ENCODE data around the gene TFB2M. TPM values are rescaled to one million over a fixed set of nuclear protein-coding genes. Genes with fewer than 3 reads are reported as not detected.
"Not testable (repeated sequence)": the region's sequence is repeated elsewhere in the genome, so short reads cannot be mapped to it uniquely, and the experiment has no call there.

The TFB2M gene
- total RNA-seq, 1 donor from 2014 or later, result 15.5 TPM

- DNase-seq (ENCODE audit: low read depth), result no peak
- no peak overlapping the region for H3K4me3 ChIP-seq (ENCODE audit: low read depth, low read length)
- TF ChIP-seq CTCF (conservative IDR thresholded peaks at IDR 0.05; ENCODE audit: low read depth, low read length), result no peak
Measured at GRCh38 chr1:246591958-246592357, 25.9 kb upstream of the TFB2M start.

- no peak for TF ChIP-seq CTCF (conservative IDR thresholded peaks at IDR 0.05; ENCODE audit: low read depth, low read length)
- no peak overlapping the region for H3K4me3 ChIP-seq (ENCODE audit: low read depth, low read length)
- DNase-seq (ENCODE audit: low read depth), result no peak
Measured at GRCh38 chr1:246591504-246591903, 25.4 kb upstream of the TFB2M start.

GRCh38 chr1:246591047-246591446 is 25.0 kb upstream of the TFB2M start:
- no peak overlapping the region for H3K4me3 ChIP-seq (ENCODE audit: low read depth, low read length)
- DNase-seq (ENCODE audit: low read depth), result no peak
- TF ChIP-seq CTCF (conservative IDR thresholded peaks at IDR 0.05; ENCODE audit: low read depth, low read length), result no peak

DNA sequence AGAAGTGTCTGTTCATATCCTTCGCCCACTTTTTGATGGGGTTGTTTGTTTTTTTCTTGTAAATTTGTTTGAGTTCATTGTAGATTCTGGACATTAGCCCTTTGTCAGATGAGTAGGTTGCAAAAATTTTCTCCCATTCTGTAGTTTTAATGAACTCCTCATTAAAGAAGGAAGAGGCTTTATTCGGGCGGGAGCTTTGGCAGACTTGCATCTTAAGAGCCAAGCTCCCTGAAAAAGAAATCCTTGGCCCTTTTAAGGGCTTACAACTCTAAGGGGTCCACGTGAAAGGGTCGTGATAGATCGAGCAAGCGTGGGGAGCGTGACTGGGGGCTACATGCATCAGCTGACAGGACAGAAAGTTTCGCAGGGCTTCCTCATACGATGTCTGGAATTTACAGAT is 23.9 kb upstream of the TFB2M start:
- H3K4me3 ChIP-seq (ENCODE audit: low read depth, low read length); DNase-seq (ENCODE audit: low read depth): not testable (repeated sequence)

DNA sequence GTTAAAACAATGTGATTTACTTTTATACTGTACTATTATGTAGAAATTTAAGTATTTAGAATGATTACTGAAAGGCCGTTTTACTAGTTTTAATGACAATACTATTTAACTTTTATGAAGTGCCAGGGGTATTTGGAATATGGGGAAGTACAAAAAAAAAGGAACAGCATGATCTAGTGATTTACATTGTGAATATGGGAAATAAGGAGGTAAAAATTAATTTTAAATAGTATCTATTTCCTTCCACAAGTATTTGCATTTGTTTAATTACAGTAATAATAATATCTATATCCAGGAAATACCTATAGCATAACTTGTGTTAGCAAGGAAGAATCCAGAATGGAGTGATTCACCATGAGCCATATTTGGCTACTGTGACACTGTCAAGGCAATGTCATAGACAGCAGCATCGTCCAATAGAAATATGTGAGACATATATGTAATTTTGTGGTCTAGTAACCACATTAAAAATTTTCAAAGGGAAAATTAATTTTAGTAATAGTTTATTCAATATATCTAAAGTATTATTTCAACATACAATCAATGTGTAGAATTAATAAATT is 22.2 kb upstream of the TFB2M start:
- no peak for DNase-seq (ENCODE audit: low read depth)
- no peak overlapping the region for H3K4me3 ChIP-seq (ENCODE audit: low read depth, low read length)
- no peak for TF ChIP-seq CTCF (conservative IDR thresholded peaks at IDR 0.05; ENCODE audit: low read depth, low read length)

DNA sequence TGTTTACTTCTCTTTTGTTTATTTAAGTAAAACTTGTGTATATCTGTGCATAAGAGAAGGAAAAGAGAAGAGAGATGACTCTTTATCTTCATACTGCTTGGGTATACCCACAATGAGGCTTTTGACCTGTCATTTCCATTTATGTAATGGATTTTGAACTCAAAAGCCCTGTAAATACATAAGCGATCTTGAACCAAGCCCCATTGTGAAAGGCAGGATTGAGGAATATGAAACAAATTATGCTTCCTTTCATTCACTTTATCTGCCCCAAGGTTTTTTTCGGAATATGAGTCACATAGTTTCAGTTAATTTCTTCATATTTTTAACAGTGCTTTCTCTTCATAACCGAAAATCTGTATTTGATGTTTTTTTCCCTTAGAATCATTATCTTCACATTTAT is 21.5 kb upstream of the TFB2M start:
- H3K4me3 ChIP-seq (ENCODE audit: low read depth, low read length), result no peak overlapping the region

DNA sequence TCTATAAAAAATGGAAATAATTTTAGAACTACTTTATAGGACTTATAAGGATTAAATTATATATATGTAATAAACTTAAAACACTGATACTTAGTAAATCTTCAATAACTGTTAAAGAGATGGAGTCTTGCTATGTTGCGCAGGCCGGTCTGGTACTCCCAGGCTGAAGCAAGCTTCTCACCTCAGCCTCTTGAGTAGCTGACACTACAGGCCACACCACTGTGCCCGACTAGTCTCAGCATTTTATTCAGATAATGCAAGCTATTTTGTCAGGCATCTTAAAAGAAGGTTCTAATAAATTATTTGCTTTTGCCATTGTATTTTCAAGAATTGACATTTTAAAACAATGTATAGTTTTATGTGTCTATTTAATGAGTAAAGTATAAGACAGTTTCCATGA is 21.0 kb upstream of the TFB2M start:
- no peak for DNase-seq (ENCODE audit: low read depth)
- H3K4me3 ChIP-seq (ENCODE audit: low read depth, low read length), result no peak overlapping the region
- no peak for TF ChIP-seq CTCF (conservative IDR thresholded peaks at IDR 0.05; ENCODE audit: low read depth, low read length)

More for the DNA sequence above, 21.5 kb upstream of the TFB2M start:
- no peak for TF ChIP-seq CTCF (conservative IDR thresholded peaks at IDR 0.05; ENCODE audit: low read depth, low read length)
- no peak for DNase-seq (ENCODE audit: low read depth)

Data from epithelial cell of proximal tubule (primary cell).